HG02885 (cell line): ENCODE results near the gene ECI1.
"Not testable (repeated sequence)": the region's sequence is repeated elsewhere in the genome, so short reads cannot be mapped to it uniquely, and the experiment has no call there.

Experiments used
- ATAC-seq: cut with Tn5 transposase; IDR thresholded peaks from one replicate; pipeline ENCODE4 v1.9.1; 2021; ENCODE audit warnings: mild to moderate bottlenecking; ENCODE audit not compliant: unreplicated experiment, poor library complexity

Gene ECI1

DNA sequence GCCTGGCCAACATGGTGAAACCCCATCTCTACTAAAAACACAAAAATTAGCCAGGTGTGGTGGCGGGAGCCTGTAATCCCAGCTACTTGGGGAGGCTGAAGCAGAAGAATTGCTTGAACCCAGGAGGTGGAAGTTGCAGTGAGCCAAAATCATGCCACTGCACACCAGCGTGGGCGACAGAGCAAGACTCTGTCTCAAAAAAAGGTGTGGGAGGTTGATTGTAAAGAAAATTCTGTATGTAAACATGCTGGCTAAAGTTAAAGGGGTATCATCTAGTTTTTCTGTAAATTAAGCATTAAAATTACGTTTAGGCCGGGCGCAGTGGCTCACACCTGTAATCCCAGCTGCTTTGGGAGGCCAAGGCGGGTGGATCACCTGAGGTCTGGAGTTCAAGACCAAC is 7.1 kb upstream of the ECI1 start:
- not testable (repeated sequence) for ATAC-seq

DNA sequence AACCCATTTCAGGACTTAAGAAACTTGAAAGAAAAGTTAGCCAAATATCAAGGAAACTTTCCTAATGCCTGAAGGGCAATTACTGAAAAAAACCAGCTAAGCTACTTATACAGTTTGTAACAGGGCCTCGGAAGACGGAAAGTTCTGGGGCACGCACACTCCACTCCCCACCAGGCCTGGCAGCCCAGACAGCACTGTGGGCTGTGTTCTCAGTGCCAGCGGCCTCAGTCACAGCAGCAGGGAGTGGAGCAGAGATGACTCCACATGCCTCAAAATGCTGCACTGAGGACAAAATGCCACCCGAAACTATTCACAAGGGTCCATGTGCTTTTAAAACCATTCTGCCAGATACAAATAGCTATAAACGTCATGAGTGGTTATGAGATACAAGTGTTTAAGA is 6.3 kb upstream of the ECI1 start:
- no peak for ATAC-seq

DNA sequence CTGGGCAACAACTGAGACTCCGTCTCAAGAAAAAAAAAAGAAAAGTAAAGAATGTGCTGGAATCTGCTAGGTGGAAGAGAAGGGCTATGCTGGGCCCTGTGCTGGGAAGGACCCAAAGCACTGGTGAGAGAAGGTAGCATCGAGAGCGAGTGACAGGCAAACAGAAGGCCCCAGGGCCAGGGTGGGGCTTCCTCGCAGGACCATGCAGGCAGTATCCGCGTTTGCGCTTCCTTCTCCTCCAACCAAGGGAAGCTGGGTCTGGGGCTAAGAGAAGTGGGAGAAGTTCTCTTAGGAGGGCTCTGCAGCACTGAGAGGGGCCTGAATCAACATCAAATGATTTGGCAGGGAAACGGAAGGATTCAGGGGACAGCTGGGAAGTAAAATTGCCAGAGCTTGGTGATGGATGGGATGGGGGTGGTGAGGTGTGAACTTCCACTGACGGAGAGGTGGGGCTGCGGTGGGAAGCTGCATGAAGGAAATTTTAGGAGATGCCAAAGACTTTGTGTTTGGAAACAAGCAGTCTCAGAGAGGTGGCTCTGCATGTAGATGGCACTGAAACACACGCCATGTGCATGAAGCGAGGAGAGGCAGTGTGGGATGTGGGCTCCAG is 5.2 kb upstream of the ECI1 start:
- no peak for ATAC-seq

DNA sequence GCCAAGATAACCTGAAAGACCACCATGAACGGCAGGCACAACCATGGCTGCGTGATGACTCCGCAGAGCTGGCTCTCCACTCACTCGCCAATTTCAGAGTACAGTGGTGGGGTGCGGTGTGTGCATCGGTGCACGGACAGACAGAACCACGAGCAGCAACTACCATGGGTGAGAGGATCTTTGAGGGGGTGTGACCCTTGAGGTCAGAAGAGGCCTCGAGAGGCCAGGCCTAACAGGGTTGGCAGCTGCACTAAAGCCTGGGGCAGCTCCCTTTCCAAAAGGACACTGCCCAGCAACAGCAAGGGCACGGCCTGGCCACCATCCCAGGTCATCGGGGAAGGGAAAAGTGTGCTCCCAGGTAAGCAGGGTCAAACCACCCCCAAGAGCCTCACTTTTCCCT is 1.9 kb upstream of the ECI1 start:
- no peak for ATAC-seq

DNA sequence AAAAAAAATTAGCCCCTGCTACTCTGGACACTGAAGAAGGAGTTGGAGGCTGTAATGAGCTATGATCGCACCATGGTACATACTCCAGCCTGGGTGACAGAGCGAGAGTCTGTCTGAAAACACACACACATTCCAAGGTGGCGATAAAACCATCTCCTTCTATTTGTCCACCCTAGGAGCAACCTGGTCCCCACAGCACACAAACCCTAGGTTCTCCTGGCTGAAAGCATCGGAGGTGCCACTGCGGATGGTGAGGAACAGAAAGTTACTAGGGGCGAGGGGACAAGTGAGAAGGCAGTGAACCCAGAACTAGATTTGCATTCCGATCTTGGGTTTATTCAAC is 1.4 kb upstream of the ECI1 start:
- no peak for ATAC-seq

DNA sequence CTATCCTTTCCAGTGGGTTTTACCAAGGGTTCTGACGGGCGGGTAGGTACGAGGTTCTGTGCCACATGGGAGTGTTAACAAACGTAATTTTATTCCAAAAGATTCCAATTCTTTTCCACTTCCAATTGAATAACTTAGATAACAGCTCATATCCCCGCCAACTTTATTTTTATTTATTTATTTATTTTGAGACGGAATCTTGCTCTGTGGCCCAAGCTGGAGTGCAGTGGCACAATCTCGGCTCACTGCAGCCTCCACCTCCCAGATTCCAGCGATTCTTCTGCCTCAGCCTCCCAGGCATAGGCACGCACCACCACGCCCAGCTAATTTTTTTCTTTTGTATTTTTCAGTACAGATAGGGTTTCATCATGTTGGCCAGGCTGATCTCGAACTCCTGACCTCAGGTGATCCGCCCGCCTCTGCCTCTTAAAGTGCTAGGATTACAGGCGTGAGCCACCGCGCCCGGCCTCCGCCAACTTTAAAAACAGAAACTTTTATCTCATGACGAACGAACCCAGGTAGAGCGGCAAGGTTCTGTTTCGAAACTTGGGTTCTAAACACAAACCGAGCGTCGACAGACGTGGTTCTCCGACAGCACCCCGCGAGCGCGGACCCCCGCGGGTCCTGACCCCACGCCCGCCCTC is 613 bp downstream of the ECI1 start:
- ATAC-seq = no peak

DNA sequence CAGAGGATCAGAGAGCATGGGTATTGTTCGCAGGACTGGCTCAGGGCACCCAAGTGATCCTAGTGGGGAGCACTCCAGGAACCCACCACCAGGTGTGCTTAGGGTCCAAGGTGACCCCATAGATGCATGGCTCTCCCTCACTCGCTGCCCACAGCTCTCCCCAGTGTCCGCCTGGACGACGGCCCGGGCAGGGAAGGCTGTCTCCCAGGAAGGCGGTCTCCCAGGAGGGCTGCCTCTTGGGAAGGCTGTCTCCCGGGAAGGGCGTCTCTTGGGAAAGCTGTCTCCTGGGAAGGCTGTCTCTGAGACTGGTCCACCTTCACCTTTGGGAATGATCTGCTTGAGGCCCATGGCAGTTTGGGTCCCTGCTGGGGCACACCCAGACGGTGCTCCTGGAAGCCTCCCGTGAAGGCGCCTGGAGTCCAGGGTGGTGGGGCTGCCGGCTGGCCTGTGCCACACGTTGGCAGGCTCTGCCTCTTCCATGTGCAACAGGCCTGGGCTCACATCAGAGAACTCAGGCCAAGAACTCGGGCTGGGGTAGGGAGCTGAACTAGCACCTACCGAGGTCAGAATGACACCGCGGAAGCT is 5.0 kb downstream of the ECI1 start:
- no peak for ATAC-seq

DNA sequence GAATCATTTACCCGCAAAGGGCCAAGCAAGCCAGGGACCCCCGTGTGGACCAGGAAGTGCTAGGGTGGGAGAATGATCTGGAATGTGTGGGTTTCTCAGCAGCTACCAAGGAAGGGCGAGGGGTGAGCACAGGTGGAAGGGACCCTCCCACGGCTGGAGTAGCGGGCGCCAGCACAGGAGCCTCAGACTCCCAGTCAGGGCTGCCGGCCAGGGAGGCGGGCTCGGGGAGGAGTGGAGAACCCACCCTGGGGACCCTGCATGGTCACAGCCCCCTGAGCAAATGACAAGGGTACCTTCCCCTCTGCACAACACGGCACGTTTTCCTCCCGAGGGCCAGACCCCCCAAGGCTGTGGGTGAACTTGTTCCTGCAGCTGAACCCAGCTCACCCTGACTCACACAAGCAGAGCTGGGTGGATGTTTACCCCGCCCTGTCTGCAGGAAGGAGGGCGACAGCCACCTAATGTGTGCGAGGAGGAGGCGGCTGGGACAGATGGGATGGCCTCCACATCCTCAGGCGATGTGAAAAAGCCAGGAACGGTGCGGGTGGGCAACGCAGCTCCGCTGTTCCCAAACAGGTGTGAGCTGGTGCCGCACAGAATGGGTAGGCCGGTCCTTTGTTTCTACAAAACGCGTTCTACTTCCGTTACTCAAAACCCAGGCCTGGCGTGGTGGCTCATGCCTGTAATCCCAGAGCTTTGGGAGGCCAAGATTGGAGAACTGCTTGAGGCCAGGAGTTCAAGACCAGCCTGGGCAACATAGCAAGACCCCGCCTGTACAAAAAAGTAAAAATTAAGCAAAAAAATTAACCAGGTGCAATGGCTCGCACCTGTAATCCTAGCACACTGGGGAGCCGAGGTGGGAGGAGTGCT is 6.2 kb downstream of the ECI1 start:
- ATAC-seq = no peak

DNA sequence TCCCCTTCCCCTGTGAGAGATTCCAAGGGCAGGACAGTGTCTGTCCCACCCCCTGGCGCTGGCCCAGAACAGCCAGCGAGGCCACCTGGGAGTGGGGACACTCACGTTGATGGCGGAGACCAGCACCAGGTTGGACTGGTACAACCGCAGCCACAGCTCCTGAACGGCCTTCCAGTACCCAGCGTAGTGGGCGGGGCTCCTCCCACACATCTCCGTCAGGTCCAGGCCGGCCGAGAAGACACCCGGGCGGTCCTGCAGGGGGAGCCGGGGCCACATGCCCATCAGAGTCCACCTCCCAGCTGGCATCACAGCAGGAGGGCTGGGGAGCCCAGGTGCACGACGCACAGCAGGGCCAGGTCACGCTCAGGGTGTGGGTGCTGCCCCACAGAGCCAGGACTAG is 7.1 kb downstream of the ECI1 start:
- ATAC-seq = no peak

DNA sequence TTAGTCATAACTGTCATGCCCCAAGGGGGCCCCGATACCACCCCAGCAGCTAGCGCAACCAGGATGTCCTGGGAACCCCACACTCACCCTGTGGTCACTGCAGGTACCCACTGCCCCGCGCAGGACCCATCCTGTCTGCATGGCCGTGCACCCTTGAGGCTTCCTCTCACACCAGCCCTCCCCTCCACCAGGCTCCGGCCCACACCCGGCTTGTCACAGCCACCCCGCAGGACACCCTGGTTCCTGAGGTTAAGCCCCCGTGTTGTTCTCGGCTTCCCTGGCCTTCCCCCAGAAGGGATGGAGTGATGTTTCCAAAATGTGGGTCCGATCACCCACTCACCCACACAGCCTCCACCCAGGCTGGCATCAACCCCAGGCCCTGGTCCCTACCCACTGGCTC is 7.6 kb downstream of the ECI1 start:
- ATAC-seq = no peak

DNA sequence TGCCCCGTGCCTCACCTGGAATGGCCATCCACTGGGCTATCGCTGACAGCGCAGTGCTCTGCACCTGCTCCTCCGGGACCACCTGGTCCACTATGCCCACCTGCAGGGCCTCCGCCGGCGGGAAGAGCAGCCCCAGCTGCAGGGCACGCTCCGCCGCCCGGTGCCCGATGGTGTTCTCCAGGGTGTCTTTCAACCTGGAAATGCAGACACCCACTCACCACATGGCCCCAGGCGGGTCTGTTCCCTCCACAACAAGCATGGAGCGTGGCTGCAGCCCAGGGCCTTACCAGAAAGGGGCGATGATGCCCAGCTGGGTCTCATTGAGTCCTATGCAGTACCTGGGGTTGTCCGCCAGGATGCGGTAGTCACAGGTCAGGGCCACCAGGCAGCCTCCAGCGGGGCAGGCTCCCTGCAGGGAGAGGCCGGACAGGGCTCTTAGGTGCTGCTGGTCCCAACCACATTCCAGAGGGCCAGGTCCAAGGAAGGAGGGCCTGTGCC is 8.3 kb downstream of the ECI1 start:
- ATAC-seq = no peak

DNA sequence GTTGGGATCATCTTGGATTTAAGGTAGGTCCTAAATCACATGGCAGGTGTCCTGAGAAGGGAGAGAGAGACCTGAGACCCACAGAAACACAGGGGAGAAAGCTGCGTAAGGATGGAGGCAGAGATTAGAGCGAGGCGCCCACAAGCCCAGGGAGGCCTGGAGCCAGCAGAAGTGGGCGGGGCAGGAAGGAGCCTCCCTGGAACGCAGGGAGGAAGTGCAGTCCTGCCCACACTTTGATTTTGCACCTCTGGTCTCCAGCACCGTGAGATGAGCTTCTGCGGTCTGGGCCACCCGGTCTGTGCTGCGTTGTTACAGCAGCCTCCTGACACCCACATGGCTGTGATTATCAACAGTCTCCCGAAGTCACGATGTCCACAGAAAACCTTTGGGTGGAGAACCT is 8.8 kb downstream of the ECI1 start:
- ATAC-seq = no peak

DNA sequence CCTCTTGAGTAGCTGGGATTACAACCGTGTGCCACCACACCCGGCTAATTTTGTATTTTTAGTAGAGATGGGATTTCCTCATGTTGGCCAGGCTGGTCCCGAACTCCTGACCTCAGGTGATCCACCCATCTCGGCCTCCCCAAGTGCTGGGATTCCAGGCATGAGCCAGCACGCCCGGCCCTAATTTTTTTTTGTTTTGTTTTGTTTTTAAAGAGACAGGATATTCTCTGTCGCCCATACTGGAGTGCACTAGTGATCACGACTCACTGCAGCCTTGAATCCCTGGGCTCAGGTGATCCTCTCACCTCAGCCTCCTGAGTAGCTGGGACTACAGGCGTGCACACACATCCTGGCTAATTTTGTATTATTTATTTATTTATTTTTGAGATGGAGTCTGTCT is 11.1 kb downstream of the ECI1 start:
- ATAC-seq = not testable (repeated sequence)

DNA sequence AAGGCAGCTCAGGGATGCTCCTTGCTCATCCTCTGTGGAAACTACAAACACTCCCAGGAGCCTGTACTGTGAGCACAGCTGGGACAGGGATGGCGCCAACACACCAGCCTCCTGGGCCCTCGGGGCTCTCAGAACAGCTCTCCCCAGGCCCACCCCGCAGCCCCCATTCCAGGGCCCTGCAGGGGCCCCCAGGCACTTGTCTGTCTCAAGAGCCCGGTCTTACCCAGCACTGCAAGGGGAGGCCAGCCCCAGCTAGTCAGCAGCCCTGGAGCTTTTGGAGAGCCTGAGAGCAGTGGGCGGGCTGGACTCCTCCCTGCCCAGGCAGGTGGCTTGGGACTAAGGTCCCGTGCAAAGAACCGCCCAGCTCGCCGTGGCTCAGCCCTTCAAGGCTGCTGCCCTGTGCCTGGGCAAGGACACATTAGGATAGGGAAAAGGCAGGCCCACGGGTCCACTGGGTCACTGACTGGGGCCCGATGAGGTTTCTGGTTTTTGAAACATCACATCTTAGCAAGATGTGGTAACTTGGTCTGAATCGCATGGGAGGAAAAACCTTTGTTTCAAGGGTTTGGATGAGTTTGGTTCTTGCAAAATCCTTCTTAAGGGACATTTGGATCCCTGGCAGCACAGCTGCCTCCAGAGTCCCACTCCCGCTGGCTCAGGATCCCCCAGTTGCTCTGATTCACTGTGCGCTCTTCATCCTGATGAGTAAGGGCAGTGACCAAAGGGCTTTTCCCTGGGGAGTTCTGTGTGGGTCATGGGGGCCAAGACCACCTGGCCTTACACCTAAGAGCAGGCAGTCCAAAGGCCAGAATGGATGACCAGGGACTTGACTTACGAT is 12.3 kb downstream of the ECI1 start:
- no peak for ATAC-seq

DNA sequence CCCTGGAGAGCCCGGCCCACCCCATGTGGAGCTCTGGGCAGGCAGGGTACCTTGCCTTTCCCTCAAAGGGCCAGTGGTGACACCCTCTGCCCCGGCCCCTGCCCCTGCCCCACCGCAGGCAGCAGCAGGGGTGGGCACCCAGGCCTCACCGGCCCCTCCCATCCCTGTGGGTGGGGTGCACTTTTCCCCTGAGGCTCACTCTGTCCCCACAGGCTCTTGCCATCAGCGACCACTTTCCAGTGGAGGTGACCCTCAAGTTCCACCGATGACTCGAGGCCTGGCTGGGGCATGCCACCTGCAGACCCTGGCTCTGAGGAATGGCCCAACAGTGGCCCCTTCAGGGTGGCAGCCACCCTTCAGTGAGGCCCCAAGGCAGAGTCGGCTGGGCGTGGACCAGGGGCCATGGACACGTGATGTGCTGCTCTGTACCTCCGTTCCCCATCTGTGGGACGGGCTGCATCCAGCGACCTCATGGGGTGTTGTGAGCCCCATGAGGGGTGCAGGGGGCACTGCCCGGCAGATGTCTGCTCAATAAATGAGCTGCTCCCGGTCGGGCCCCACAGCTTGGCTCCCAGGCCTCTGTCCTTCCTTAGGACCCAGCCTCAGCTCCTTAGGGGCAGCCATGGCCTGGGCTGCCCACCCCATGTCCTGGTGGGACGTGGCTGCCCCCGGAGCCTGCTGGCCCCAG is 13.1 kb downstream of the ECI1 start:
- no peak for ATAC-seq

DNA sequence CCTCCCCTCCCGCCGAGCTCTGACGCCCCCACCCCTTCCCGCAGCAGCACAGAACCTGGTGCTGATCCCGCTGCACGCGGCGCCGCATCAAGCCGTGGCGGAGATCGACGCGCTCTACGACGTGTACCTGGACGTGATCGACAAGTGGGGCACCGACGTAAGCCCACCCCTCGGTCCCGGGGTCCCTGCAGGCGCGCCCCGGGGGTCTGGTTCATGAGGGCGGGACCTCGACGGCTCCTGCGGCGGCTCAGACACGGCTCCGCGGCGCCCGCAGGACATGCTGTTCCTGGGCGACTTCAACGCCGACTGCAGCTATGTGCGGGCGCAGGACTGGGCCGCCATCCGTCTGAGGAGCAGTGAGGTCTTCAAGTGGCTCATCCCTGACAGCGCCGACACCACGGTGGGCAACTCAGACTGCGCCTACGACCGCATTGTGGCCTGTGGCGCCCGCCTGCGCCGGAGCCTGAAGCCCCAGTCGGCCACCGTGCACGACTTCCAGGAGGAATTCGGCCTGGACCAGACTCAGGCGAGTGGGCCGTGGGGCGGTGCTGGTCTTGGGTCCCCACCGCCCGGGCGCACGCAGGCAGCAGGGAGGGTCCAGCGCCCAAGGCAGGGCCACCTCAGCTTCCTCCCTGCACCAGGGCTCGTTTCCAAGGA is 13.8 kb downstream of the ECI1 start:
- ATAC-seq = no peak

DNA sequence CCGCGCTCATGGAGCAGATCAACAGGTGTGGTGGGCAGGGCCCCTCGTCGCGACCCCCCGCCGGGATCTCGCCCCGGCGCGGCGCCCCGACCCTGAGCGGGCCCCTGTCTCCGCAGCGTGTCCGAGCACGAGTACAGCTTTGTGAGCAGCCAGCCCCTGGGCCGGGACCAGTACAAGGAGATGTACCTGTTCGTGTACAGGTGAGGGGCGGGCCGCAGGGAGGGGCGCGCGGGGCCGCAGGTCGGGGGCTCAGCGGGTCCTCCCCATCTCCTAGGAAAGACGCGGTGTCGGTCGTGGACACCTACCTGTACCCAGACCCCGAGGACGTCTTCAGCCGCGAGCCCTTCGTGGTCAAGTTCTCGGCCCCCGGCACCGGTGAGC is 14.3 kb downstream of the ECI1 start:
- ATAC-seq = no peak

DNA sequence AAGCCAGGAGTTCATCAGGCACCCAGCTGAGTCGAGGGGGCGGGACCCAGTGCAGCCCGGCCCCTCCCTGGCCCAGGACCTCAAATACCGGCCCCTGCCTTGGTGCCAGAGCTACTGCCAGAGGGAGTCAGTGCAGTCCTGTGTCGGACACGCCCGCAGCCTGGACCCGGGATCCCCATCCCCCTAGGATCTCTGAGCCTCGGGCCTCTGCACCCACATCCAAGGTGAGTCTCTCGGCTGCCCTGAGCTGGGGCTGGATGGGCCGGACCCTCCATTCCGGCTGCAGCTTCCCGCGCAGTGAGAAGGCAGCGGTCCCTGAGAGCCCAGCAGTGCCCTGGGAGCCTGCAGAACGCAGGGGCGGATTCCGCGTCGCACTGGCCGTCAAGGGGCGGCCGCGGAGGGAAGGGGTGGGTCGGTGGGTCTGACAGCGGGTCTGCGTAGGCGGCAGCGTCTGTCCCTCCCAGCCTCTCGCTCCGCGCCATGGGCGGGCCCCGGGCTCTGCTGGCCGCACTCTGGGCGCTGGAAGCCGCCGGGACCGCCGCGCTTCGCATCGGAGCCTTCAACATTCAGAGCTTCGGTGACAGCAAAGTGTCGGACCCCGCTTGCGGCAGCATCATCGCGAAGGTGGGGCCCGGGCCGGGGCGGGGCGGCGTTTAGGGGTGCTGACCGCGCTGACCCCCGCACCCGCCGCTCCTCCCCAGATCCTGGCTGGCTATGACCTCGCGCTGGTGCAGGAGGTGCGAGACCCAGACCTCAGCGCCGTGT is 14.9 kb downstream of the ECI1 start, which contains the start of gene DNASE1L2:
DNASE1L2 (plus strand) TSS at position 108 of the 765 bp plus-strand sequence; CDS start at position 481, 373 bp downstream.
- no peak for ATAC-seq
